ENCODE results near the gene ELF1.

DNA sequence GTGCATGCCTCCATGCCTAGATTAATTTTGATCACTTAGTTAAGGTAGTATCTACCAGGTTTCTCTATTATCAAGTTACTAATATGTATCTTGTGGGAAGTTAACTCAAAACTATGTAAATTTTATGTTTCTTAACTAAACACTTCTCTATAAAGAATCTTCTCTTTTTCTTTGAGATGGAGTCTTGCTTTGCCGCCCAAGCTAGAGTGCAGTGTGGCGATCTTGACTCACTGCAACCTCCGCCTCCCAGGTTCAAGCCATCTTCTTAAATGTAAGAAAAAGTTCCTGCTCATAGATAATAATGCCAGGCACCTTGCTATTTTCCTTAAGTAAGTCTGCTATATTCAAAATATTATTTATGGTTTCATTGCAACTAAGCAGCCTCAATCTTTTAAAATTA, 58.4 kb downstream of the ELF1 start:
- TF ChIP-seq, protein P1, sequence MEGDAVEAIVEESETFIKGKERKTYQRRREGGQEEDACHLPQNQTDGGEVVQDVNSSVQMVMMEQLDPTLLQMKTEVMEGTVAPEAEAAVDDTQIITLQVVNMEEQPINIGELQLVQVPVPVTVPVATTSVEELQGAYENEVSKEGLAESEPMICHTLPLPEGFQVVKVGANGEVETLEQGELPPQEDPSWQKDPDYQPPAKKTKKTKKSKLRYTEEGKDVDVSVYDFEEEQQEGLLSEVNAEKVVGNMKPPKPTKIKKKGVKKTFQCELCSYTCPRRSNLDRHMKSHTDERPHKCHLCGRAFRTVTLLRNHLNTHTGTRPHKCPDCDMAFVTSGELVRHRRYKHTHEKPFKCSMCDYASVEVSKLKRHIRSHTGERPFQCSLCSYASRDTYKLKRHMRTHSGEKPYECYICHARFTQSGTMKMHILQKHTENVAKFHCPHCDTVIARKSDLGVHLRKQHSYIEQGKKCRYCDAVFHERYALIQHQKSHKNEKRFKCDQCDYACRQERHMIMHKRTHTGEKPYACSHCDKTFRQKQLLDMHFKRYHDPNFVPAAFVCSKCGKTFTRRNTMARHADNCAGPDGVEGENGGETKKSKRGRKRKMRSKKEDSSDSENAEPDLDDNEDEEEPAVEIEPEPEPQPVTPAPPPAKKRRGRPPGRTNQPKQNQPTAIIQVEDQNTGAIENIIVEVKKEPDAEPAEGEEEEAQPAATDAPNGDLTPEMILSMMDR (conservative IDR thresholded peaks at IDR 0.05; ENCODE audit: low read depth, low read length) = no peak
- TF ChIP-seq EZH2 (IDR thresholded peaks at IDR 0.05; ENCODE audit: low read length, unreplicated experiment) = no peak

Data from PC-3 (cell line).